OCI-LY7 (cell line): ENCODE measurements around the gene STAC3. TPM values are rescaled to one million over a fixed set of nuclear protein-coding genes. Genes with fewer than 3 reads are reported as not detected.

Experiments used
- BruUV-seq: library from RNA; stranded (reverse); fragments of 400-500 nt; replicated peaks from 2 replicates; lab custom pipeline; 2021; lab: Mats Ljungman, UMichigan
- CTCF ChIA-PET: fragments of 300-600 bp; sonication (Branson Sonifier 250); formaldehyde crosslinking; loops from one replicate; lab custom pipeline; 2022; ENCODE audit warnings: antibody characterized with exemption; ENCODE audit not compliant: unreplicated experiment; lab: Charles Lee
- POLR2A ChIA-PET: fragments of 300-600 bp; sonication (Branson Sonifier 250); formaldehyde crosslinking; loops from one replicate; lab custom pipeline; 2022; ENCODE audit warnings: antibody characterized with exemption; lab: Charles Lee
- DNase-seq: peaks from one replicate; pipeline ENCODE4 v3.0.0-alpha.2; 2015; ENCODE audit warnings: low spot score
- H2AFZ ChIP-seq: fragments of 200-600 bp; sonication (generic), shearing (Covaris generic); 2 replicates; pipeline ENCODE4 v1.6.1; 2014; ENCODE audit warnings: mild to moderate bottlenecking, antibody characterized with exemption, low read length, moderate library complexity
- H3K27ac ChIP-seq: fragments of 200-600 bp; sonication (generic); 2 replicates; pipeline ENCODE4 v1.5.1; 2014; ENCODE audit warnings: mixed run types, low read depth, mild to moderate bottlenecking, moderate library complexity, low read length, inconsistent platforms; ENCODE audit not compliant: poor library complexity, severe bottlenecking
- H3K36me3 ChIP-seq: fragments of 200-600 bp; sonication (generic); 2 replicates; pipeline ENCODE4 v1.6.1; 2014; ENCODE audit warnings: mild to moderate bottlenecking, antibody characterized with exemption, low read length, moderate library complexity, mixed read lengths; ENCODE audit not compliant: insufficient read depth
- H3K4me1 ChIP-seq: fragments of 200-600 bp; sonication (generic); 2 replicates; pipeline ENCODE4 v1.5.1; 2014; ENCODE audit warnings: mild to moderate bottlenecking, low read length; ENCODE audit not compliant: insufficient read depth, poor library complexity, severe bottlenecking
- H3K4me2 ChIP-seq: fragments of 200-600 bp; sonication (generic); 2 replicates; pipeline ENCODE4 v1.6.1; 2014; ENCODE audit warnings: mild to moderate bottlenecking, low read length
- H3K4me3 ChIP-seq: fragments of 200-600 bp; sonication (generic); 2 replicates; pipeline ENCODE4 v1.5.1; 2014; ENCODE audit warnings: mild to moderate bottlenecking, low read depth, low read length; ENCODE audit not compliant: poor library complexity, severe bottlenecking
- H3K79me2 ChIP-seq: fragments of 200-600 bp; sonication (generic); 2 replicates; pipeline ENCODE4 v1.6.1; 2016; ENCODE audit warnings: low read depth, mild to moderate bottlenecking, low read length, moderate library complexity, mixed read lengths; ENCODE audit not compliant: insufficient read depth
- H3K9me2 ChIP-seq: fragments of 200-600 bp; sonication (generic); 2 replicates; pipeline ENCODE4 v1.6.1; 2016; ENCODE audit warnings: mild to moderate bottlenecking, low read length, mixed read lengths; ENCODE audit not compliant: insufficient read depth
- H3K9me3 ChIP-seq: fragments of 200-600 bp; sonication (generic); 2 replicates; pipeline ENCODE4 v1.6.1; 2014; ENCODE audit warnings: mild to moderate bottlenecking, mixed run types, low read length, mixed read lengths
- H4K20me1 ChIP-seq: fragments of 200-600 bp; sonication (generic); 2 replicates; pipeline ENCODE4 v1.6.1; 2014; ENCODE audit warnings: mild to moderate bottlenecking, antibody characterized with exemption, low read length, moderate library complexity, mixed read lengths; ENCODE audit not compliant: insufficient read depth
- CTCF ChIP-seq: fragments of 200-600 bp; sonication (generic); conservative IDR thresholded peaks from 2 replicates; pipeline ENCODE4 v1.5.1; 2014; ENCODE audit warnings: mild to moderate bottlenecking, antibody characterized with exemption, low read length, moderate library complexity, mixed read lengths
- EZH2phosphoT487 ChIP-seq: fragments of 200-600 bp; sonication (generic); IDR thresholded peaks from 2 replicates; pipeline ENCODE4 v1.6.1; 2018; ENCODE audit warnings: low read depth, borderline replicate concordance, mild to moderate bottlenecking, mixed run types, antibody characterized with exemption, low read length, moderate library complexity, mixed read lengths
- intact Hi-C: fragments of 100-400 bp; cut with micrococcal nuclease; formaldehyde crosslinking; loops from one replicate; pipeline ENCODE4 v1.10.0; 2022; ENCODE audit not compliant: unreplicated experiment
- total RNA-seq, 2 experiments: library from RNA; depleted of rRNA in 1 of 2; stranded (reverse); fragments of >200 nt in 1 of 2; shearing (Covaris generic) in 1 of 2; gene quantifications; 2 replicates each; pipeline ENCODE4 v1.2.3, GENCODE V29; 2014 to 2022

The STAC3 gene
- total RNA-seq, 2 experiments from 2014 or later, result 1.4 to 6.8 TPM

DNA sequence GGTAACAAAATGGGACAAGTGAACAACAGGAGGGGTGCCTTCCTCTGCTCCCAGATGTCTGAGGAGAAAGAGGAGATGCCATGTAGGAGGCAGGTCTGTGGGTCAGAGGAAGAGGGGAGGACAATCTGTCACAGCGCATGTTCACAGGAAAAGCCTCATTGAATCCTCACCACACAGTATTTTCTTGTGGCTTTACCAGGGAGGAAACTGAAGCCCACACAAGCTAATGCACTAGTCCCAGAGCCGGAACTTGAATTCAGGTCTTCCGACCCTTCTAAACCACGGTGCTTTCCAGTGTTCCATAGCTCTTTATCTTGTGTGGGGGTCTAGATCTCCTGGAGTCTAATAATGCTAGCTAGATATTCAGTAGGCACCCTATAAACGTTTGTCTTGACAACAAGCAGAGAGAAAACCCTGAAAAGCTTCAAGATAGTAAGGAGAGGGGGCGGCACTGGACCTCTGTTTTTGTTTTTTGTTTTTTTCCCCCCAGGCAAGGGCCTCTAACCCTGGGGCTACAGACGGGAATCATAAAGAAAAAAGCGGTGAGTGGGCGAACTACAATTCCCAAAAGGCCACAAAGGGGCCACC, 21.8 kb downstream of the STAC3 start:
- Histone ChIP-seq H3K4me2 (peak overlapping the region; percentile 91), H4K20me1 (peaks cover 14% of the 10 kb centered on the region; the same call in 1 of the 2 replicates), H3K4me3 (peak overlapping the region; percentile 83), H3K27ac (peak overlapping the region; percentile 61), H3K36me3 (peaks cover 40% of the 10 kb centered on the region), H3K9me2 (no peaks in the 10 kb centered on the region), H3K79me2 (peaks cover 22% of the 10 kb centered on the region), H3K9me3 (no peaks in the 10 kb centered on the region), H3K4me1 (peaks cover 60% of the 10 kb centered on the region), H2AFZ (peak overlapping the region; percentile 83)
- peak; percentile 50 for DNase-seq
- CTCF ChIA-PET, result interaction anchor here (0.6 to 2.7 kb wide), 6 partner anchors 10 to 18 kb away, joined by 3 to 18 read pairs (median 8); no protein-coding TSS in a partner anchor
- intact Hi-C loops, result loop anchor here (1.0 kb wide), 1 partner anchor 13 kb away; the partner anchor contains the start of gene NXPH4
- BruUV-seq, result TSS peak; percentile 92
- POLR2A ChIA-PET, result interaction anchor here (0.6 to 4.7 kb wide), 13 partner anchors 10 to 1256 kb away, joined by 3 to 69 read pairs (median 3); partner anchors contain the start of genes CYP27B1, INHBE and RAB5B
- TF ChIP-seq CTCF (no peak), EZH2phosphoT487 (no peak)

DNA sequence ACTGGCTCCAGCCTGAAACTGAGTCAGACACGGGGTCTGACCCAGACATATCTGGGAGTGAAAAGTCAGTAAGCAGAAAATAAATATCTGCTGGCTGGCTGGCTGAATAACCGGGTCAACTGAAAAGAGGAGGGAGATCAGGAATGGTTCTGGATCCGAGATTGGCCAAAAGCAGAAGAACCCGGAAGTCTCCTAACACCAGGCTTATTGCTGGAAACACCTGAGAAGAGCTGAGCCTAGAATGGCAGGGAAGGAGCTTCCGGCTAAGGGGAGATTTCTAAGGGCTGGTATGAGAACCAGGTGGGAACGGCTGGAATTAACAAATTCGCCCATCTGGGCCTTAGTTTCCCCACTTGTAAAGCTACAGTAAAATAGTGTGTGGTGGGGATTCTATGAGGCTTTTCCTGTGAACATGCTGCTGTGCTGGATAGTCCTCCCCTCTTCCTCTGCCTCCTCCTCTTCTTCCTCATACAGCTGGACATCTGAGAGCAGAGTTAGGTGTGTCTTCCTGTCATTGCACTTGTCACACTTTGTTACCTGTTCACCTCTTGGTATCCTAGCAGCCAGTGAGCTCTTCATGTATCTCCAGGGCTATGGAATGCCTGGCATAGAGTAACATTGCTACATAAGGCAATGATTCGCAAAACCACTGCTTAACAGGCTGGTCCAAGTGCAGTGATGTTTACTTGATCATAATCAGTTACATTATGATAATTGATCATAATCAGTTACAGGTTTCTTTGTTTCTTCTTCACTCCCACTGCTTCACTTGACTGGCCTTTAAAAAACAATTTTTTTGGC, 23.5 kb downstream of the STAC3 start:
- no peak for DNase-seq
- peak overlapping the region; percentile 56 for H3K4me3 ChIP-seq
- H4K20me1 ChIP-seq, result peaks cover 9% of the 10 kb centered on the region; the same call in 1 of the 2 replicates
- peak overlapping the region; percentile 36 for H3K27ac ChIP-seq
- H3K4me1 ChIP-seq, result peaks cover 60% of the 10 kb centered on the region
- H3K79me2 ChIP-seq, result peaks cover 22% of the 10 kb centered on the region
- intact Hi-C loops, result no loop called here
- BruUV-seq, result no TSS peak
- CTCF ChIA-PET, result interaction anchor here (0.6 to 0.9 kb wide), 3 partner anchors 13 to 16 kb away, joined by 3 to 5 read pairs (median 4); no protein-coding TSS in a partner anchor
- POLR2A ChIA-PET, result interaction anchor here (0.6 to 3.1 kb wide), 8 partner anchors 9 to 100 kb away, joined by 3 to 19 read pairs (median 6); partner anchors contain the start of gene NXPH4
- H3K9me3 ChIP-seq, result no peaks in the 10 kb centered on the region
- TF ChIP-seq EZH2phosphoT487 (no peak), CTCF (no peak)
- H3K9me2 ChIP-seq, result no peaks in the 10 kb centered on the region
- H2AFZ ChIP-seq, result peak overlapping the region; percentile 65
- peaks cover 24% of the 10 kb centered on the region for H3K36me3 ChIP-seq
- H3K4me2 ChIP-seq, result peak overlapping the region; percentile 88
